Neural progenitor cell (in vitro differentiated cells): Measurements from ENCODE around the gene CRTC3. TPM values are rescaled to one million over a fixed set of nuclear protein-coding genes. Genes with fewer than 3 reads are reported as not detected.

Experiments used
- DNase-seq: peaks from one replicate; pipeline ENCODE4 v3.0.0-alpha.2; 2016; ENCODE audit warnings: low spot score
- H2AFZ ChIP-seq: fragments of 200-600 bp; sonication (generic); replicated peaks from 2 replicates; pipeline ENCODE4 v1.6.1; 2016; ENCODE audit warnings: antibody characterized with exemption
- H3F3A ChIP-seq: fragments of 200-600 bp; sonication (generic); 2 replicates; pipeline ENCODE4 v1.6.1; 2016; ENCODE audit warnings: antibody characterized with exemption, low read depth
- H3K27ac ChIP-seq: fragments of 200-600 bp; sonication (generic); 2 replicates; pipeline ENCODE4 v1.5.1; 2016; ENCODE audit warnings: mild to moderate bottlenecking
- H3K27me3 ChIP-seq: fragments of 200-600 bp; sonication (generic); 2 replicates; pipeline ENCODE4 v1.6.1; 2016; ENCODE audit warnings: mild to moderate bottlenecking, moderate library complexity
- H3K36me3 ChIP-seq: fragments of 200-600 bp; sonication (generic); 2 replicates; pipeline ENCODE4 v1.5.1; 2016
- H3K4me1 ChIP-seq: fragments of 200-600 bp; sonication (generic); 2 replicates; pipeline ENCODE4 v1.6.1; 2016; ENCODE audit warnings: mixed run types
- H3K4me2 ChIP-seq: fragments of 200-600 bp; sonication (generic); 2 replicates; pipeline ENCODE4 v1.6.1; 2016
- H3K4me3 ChIP-seq: fragments of 200-600 bp; sonication (generic); 2 replicates; pipeline ENCODE4 v1.5.1; 2016
- H3K79me2 ChIP-seq: fragments of 200-600 bp; sonication (generic); 2 replicates; pipeline ENCODE4 v1.6.1; 2016; ENCODE audit warnings: low read depth
- H3K9ac ChIP-seq: fragments of 200-600 bp; sonication (generic); 2 replicates; pipeline ENCODE4 v1.6.1; 2016
- H3K9me3 ChIP-seq: fragments of 200-600 bp; sonication (generic); 2 replicates; pipeline ENCODE4 v1.5.1; 2016; ENCODE audit warnings: low read depth
- H4K20me1 ChIP-seq: fragments of 200-600 bp; sonication (generic); 2 replicates; pipeline ENCODE4 v1.6.1; 2016; ENCODE audit warnings: low read depth
- H3K27ac Mint-ChIP-seq: 3 replicates; pipeline ENCODE4 v1.8.0; 2021; ENCODE audit warnings: mixed read lengths
- H3K27me3 Mint-ChIP-seq: 2 replicates; pipeline ENCODE4 v1.8.0; 2022; ENCODE audit warnings: low read depth, mild to moderate bottlenecking, inconsistent platforms, moderate library complexity, mixed read lengths; ENCODE audit not compliant: insufficient read depth
- H3K36me3 Mint-ChIP-seq: 3 replicates; pipeline ENCODE4 v1.8.0; 2021; ENCODE audit warnings: mixed read lengths
- H3K4me1 Mint-ChIP-seq: 3 replicates; pipeline ENCODE4 v1.8.0; 2021; ENCODE audit warnings: mixed read lengths
- H3K4me3 Mint-ChIP-seq: 3 replicates; pipeline ENCODE4 v1.8.0; 2021; ENCODE audit warnings: mild to moderate bottlenecking, moderate library complexity, mixed read lengths
- H3K9me3 Mint-ChIP-seq: 3 replicates; pipeline ENCODE4 v1.8.0; 2020; ENCODE audit warnings: mixed read lengths
- CTCF ChIP-seq: fragments of 200-600 bp; sonication (generic); IDR thresholded peaks from 2 replicates; pipeline ENCODE4 v1.5.1; 2017; ENCODE audit warnings: antibody characterized with exemption, mild to moderate bottlenecking
- EZH2 ChIP-seq: fragments of 200-600 bp; sonication (generic); IDR thresholded peaks from 2 replicates; pipeline ENCODE4 v1.6.1; 2017; ENCODE audit warnings: antibody characterized with exemption, mild to moderate bottlenecking, moderate library complexity
- EZH2phosphoT487 ChIP-seq: fragments of 200-600 bp; sonication (generic); IDR thresholded peaks from 2 replicates; pipeline ENCODE4 v1.6.1; 2017; ENCODE audit warnings: antibody characterized with exemption
- total RNA-seq: library from RNA; depleted of rRNA; stranded (reverse); fragments of >200 nt; gene quantifications from 2 replicates; pipeline ENCODE4 v1.2.3, GENCODE V29; 2015; ENCODE audit warnings: low replicate concordance

The CRTC3 gene
- total RNA-seq, 1 donor from 2014 or later = 4.9 TPM

- peaks cover 6% of the 10 kb centered on the region for H3K27me3 Mint-ChIP-seq
- no peak for DNase-seq
These were observed 144.8 kb downstream of the CRTC3 start for GRCh38 chr15:90674476-90674875.

GRCh38 chr15:90675464-90675863 lies 145.7 kb downstream of the CRTC3 start:
- Histone ChIP-seq H3K9me3 (no peaks in the 10 kb centered on the region), H3K27me3 (no peaks in the 10 kb centered on the region), H3K27ac (no peak overlapping the region), H3K4me3 (no peak overlapping the region), H2AFZ (no peak overlapping the region), H3K4me2 (no peak overlapping the region), H3K4me1 (no peaks in the 10 kb centered on the region), H3K36me3 (no peaks in the 10 kb centered on the region), H3K79me2 (no peaks in the 10 kb centered on the region), H3K9ac (no peak overlapping the region), H4K20me1 (no peaks in the 10 kb centered on the region), H3F3A (no peaks in the 10 kb centered on the region)
- Mint-ChIP-seq H3K27ac (no peak overlapping the region), H3K9me3 (peaks cover 2% of the 10 kb centered on the region), H3K36me3 (peaks cover 3% of the 10 kb centered on the region), H3K4me3 (no peak overlapping the region), H3K27me3 (peaks cover 3% of the 10 kb centered on the region), H3K4me1 (peaks cover 3% of the 10 kb centered on the region)
- TF ChIP-seq CTCF (no peak), EZH2 (no peak), EZH2phosphoT487 (no peak)
- DNase-seq = no peak

More at GRCh38 chr15:90674476-90674875, 144.8 kb downstream of the CRTC3 start:
- TF ChIP-seq EZH2phosphoT487 = no peak
- TF ChIP-seq EZH2 = no peak
- Mint-ChIP-seq H3K27ac (peak overlapping the region; percentile 33), H3K4me1 (peaks cover 3% of the 10 kb centered on the region), H3K36me3 (peaks cover 3% of the 10 kb centered on the region), H3K9me3 (peaks cover 2% of the 10 kb centered on the region), H3K4me3 (no peak overlapping the region)
- Histone ChIP-seq H3K4me2 (no peak overlapping the region), H3K36me3 (no peaks in the 10 kb centered on the region), H3K27ac (no peak overlapping the region), H3K79me2 (no peaks in the 10 kb centered on the region), H2AFZ (no peak overlapping the region), H3K9ac (no peak overlapping the region), H3F3A (no peaks in the 10 kb centered on the region), H3K27me3 (no peaks in the 10 kb centered on the region), H3K9me3 (no peaks in the 10 kb centered on the region), H4K20me1 (no peaks in the 10 kb centered on the region), H3K4me1 (no peaks in the 10 kb centered on the region), H3K4me3 (no peak overlapping the region)

GRCh38 chr15:90677807-90678790 lies 148.4 kb downstream of the CRTC3 start:
- peaks cover 3% of the 10 kb centered on the region for H3K36me3 Mint-ChIP-seq

More at GRCh38 chr15:90677807-90678790, 148.4 kb downstream of the CRTC3 start:
- H3F3A ChIP-seq = no peaks in the 10 kb centered on the region
- H3K4me1 ChIP-seq = no peaks in the 10 kb centered on the region
- H2AFZ ChIP-seq = no peak overlapping the region
- no peak overlapping the region for H3K4me3 ChIP-seq
- H3K9ac ChIP-seq = no peak overlapping the region
- no peaks in the 10 kb centered on the region for H3K9me3 ChIP-seq
- H3K9me3 Mint-ChIP-seq = peaks cover 2% of the 10 kb centered on the region
- TF ChIP-seq EZH2 (no peak), EZH2phosphoT487 (no peak), CTCF (no peak)
- H3K27me3 ChIP-seq = no peaks in the 10 kb centered on the region
- H3K36me3 ChIP-seq = no peaks in the 10 kb centered on the region
- H3K27me3 Mint-ChIP-seq = no peaks in the 10 kb centered on the region
- DNase-seq = no peak
- H3K4me2 ChIP-seq = no peak overlapping the region
- H3K4me1 Mint-ChIP-seq = peaks cover 3% of the 10 kb centered on the region
- H3K27ac ChIP-seq = no peak overlapping the region
- no peaks in the 10 kb centered on the region for H3K79me2 ChIP-seq
- H3K27ac Mint-ChIP-seq = no peak overlapping the region
- H4K20me1 ChIP-seq = no peaks in the 10 kb centered on the region
- no peak overlapping the region for H3K4me3 Mint-ChIP-seq
